Umbilical cord (tissue), 2 donors: ENCODE data around the gene TWIST2. TPM values are rescaled to one million over a fixed set of nuclear protein-coding genes. Genes with fewer than 3 reads are reported as not detected.
A peak's percentile ranks its signal among the peaks of the same experiment; 100 is the strongest.

Source experiments
- DNase-seq: peaks from one replicate; pipeline ENCODE4 v3.0.0-alpha.2; 2015; ENCODE audit warnings: low spot score
- total RNA-seq: library from RNA; depleted of rRNA; stranded (reverse); fragments of >200 nt; gene quantifications from one replicate; pipeline ENCODE4 v1.2.3, GENCODE V29; 2014; ENCODE audit warnings: low replicate concordance; ENCODE audit not compliant: insufficient read depth

The TWIST2 gene
- total RNA-seq, 1 donor from 2014 or later = 32.0 TPM

GRCh38 chr2:238904177-238904576 lies 56.3 kb downstream of the TWIST2 start:
- DNase-seq = no peak

GRCh38 chr2:238904716-238905115 lies 56.8 kb downstream of the TWIST2 start:
- DNase-seq = no peak

- DNase-seq = no peak
Measured at GRCh38 chr2:238905224-238905623, 57.3 kb downstream of the TWIST2 start.

GRCh38 chr2:238905644-238906043 lies 57.8 kb downstream of the TWIST2 start:
- DNase-seq = no peak

GRCh38 chr2:238906254-238906935 lies 58.5 kb downstream of the TWIST2 start:
- no peak for DNase-seq

- DNase-seq = no peak
Measured at GRCh38 chr2:238906936-238907716, 59.2 kb downstream of the TWIST2 start.

- no peak for DNase-seq
Measured at GRCh38 chr2:238907717-238908173, 59.9 kb downstream of the TWIST2 start.

- DNase-seq = peak; percentile 14
Measured at GRCh38 chr2:238908960-238909951, 61.4 kb downstream of the TWIST2 start.

- no peak for DNase-seq
Measured at GRCh38 chr2:238910751-238911351, 63.0 kb downstream of the TWIST2 start.

GRCh38 chr2:238911376-238912227 lies 63.7 kb downstream of the TWIST2 start:
- no peak for DNase-seq

GRCh38 chr2:238912228-238912915 lies 64.5 kb downstream of the TWIST2 start:
- no peak for DNase-seq

GRCh38 chr2:238912916-238913875 lies 65.3 kb downstream of the TWIST2 start:
- no peak for DNase-seq

- no peak for DNase-seq
Measured at GRCh38 chr2:238913931-238914647, 66.2 kb downstream of the TWIST2 start.

- no peak for DNase-seq
Measured at GRCh38 chr2:238914648-238915015, 66.7 kb downstream of the TWIST2 start.

- no peak for DNase-seq
Measured at GRCh38 chr2:238915196-238915595, 67.3 kb downstream of the TWIST2 start.

GRCh38 chr2:238915596-238915995 lies 67.7 kb downstream of the TWIST2 start:
- no peak for DNase-seq

GRCh38 chr2:238916176-238916874 lies 68.4 kb downstream of the TWIST2 start:
- no peak for DNase-seq
